Spleen (tissue), 11 donors: ENCODE measurements around the gene PTPN7. TPM values are rescaled to one million over a fixed set of nuclear protein-coding genes. Genes with fewer than 3 reads are reported as not detected.

Source experiments
- DNase-seq: peaks from one replicate; pipeline ENCODE4 v3.0.0-alpha.2; 2020
- H3K27ac ChIP-seq, 8 donors: fragments of 200-600 bp; sonication (generic) in 7 of 8; 1 replicate in 4 of 8; 2 replicates in 4 of 8; pipeline versions ENCODE4 v1.5.0 to v1.8.0; 2016 to 2021; ENCODE audit warnings: inconsistent platforms in 4 of 8, mild to moderate bottlenecking in 4 of 8, moderate library complexity in 1 of 8
- H3K27me3 ChIP-seq, 7 donors: fragments of 200-600 bp; sonication (generic) in 6 of 7; replicated peaks in 1 of 7; 1 replicate in 4 of 7; 2 replicates in 3 of 7; pipeline versions ENCODE4 v1.5.0 to v1.8.0; 2016 to 2021; ENCODE audit warnings: inconsistent platforms in 3 of 7, mild to moderate bottlenecking in 1 of 7
- H3K36me3 ChIP-seq, 6 donors: fragments of 200-600 bp; sonication (generic) in 5 of 6; 1 replicate in 4 of 6; 2 replicates in 2 of 6; pipeline versions ENCODE4 v1.5.0 to v1.8.0; 2016 to 2021; ENCODE audit warnings: inconsistent platforms in 2 of 6
- H3K4me1 ChIP-seq, 6 donors: fragments of 200-600 bp; sonication (generic) in 5 of 6; 1 replicate in 3 of 6; 2 replicates in 3 of 6; pipeline versions ENCODE4 v1.5.0 to v1.8.0; 2016 to 2021; ENCODE audit warnings: inconsistent platforms in 3 of 6
- H3K4me3 ChIP-seq, 8 donors: fragments of 200-600 bp; sonication (generic) in 7 of 8; 1 replicate in 4 of 8; 2 replicates in 4 of 8; pipeline versions ENCODE4 v1.5.0 to v1.8.0; 2016 to 2021; ENCODE audit warnings: inconsistent platforms in 4 of 8, mild to moderate bottlenecking in 4 of 8, moderate library complexity in 2 of 8
- H3K9me3 ChIP-seq, 8 donors: fragments of 200-600 bp; sonication (generic) in 7 of 8; 1 replicate in 4 of 8; 2 replicates in 4 of 8; pipeline versions ENCODE4 v1.5.0 to v1.8.0; 2016 to 2021; ENCODE audit warnings: inconsistent platforms in 4 of 8
- CTCF ChIP-seq, 11 experiments: fragments of 200-600 bp in 7 of 11; fragments of 450-650 bp in 4 of 11; sonication (generic) in 4 of 11; IDR thresholded peaks in 8 of 11; conservative IDR thresholded peaks in 3 of 11; 1 replicate in 7 of 11; 2 replicates in 4 of 11; pipeline versions ENCODE4 v1.4.0 to v1.8.0; 2016 to 2021; ENCODE audit warnings: antibody characterized with exemption in 11 of 11, inconsistent platforms in 4 of 11, mild to moderate bottlenecking in 1 of 11
- POLR2A ChIP-seq, 3 donors: fragments of 450-650 bp; IDR thresholded peaks; one replicate each; pipeline ENCODE4 v1.5.1; 2017; ENCODE audit warnings: antibody characterized with exemption in 3 of 3, mild to moderate bottlenecking in 1 of 3
- POLR2AphosphoS5 ChIP-seq, 3 donors: sonication (generic); formaldehyde crosslinking; IDR thresholded peaks; one replicate each; pipeline ENCODE4 v1.5.1; 2017; ENCODE audit warnings: antibody characterized with exemption in 3 of 3
- WGBS, 5 donors: extraction: QIAGEN DNeasy Blood & Tissue Kit in 3 of 5; methylation state at CpG; one replicate each; pipeline versions ENCODE4 v1.1.5 to v1.1.7; 2013 to 2018; 5-methylcytosine and 5-hydroxymethylcytosine counted together
- intact Hi-C: fragments of 100-400 bp; cut with DNase I; formaldehyde crosslinking; loops from one replicate; pipeline ENCODE4 v1.15.0; 2023; ENCODE audit warnings: low total_unique reads
- polyA plus RNA-seq, 3 donors: library from polyadenylated mRNA; stranded (reverse); fragments of 200-250 nt; gene quantifications; one replicate each; pipeline ENCODE4 v1.2.1, GENCODE V29; 2013
- total RNA-seq, 7 donors: library from RNA; depleted of rRNA in 3 of 7; stranded (reverse); fragments of >200 nt in 3 of 7; fragmentation: NEBNext Ultra II Directional in 4 of 7; extraction: Animal tissue kit (Norgen Biotek cat#: 25700) in 4 of 7; gene quantifications; one replicate each; pipeline versions ENCODE4 v1.1.0 to v1.2.1, GENCODE V29; 2016 to 2021
- donor health status: healthy with polysubstance abuse.
- donor health status: DM: no; HTN: no; CAD: no; lungs with moderate emphysema.
- donor health status: DM: no; HTN: no; CAD: no.
- donor health status: Bipolar disorder and iron deficiency.
- donor health status: healthy.
- donor health status: DM: no; HTN: no; CAD: no.
- donor health status: DM: yes; HTN: yes; CAD: no.

PTPN7 gene
- total and polyA plus RNA-seq, 10 donors, result 27.8 to 49.0 (median 40.3) TPM

- H3K9me3 ChIP-seq, result no peaks in the 10 kb centered on the region
- H3K36me3 ChIP-seq, result peaks cover 5 to 89% (median 70%) of the 10 kb centered on the region in 6 donors
- intact Hi-C loops, result loop anchor here (5.0 kb wide), 1 partner anchor 133 kb away; no protein-coding TSS in a partner anchor
- DNase-seq, result no peak
- 34 to 48% (median 45%) methylated on average over 15 of the region's 15 CpGs for WGBS, 5 donors
- TF ChIP-seq CTCF (IDR thresholded peaks at IDR 0.05 in 8 of 11, conservative IDR thresholded peaks at IDR 0.05 in 3 of 11) (peak; percentile 53 to 96 (median 87)), POLR2AphosphoS5 (IDR thresholded peaks at IDR 0.05) (peak in 2 of 3 donors; percentile 21 to 27), POLR2A (IDR thresholded peaks at IDR 0.05) (no peak)
- peak overlapping the region in 2 of 8 donors; percentile 17 to 26 for H3K27ac ChIP-seq
- H3K27me3 ChIP-seq, result no peaks in the 10 kb centered on the region
- no peak overlapping the region for H3K4me3 ChIP-seq
- peaks cover 0 to 87% (median 27%) of the 10 kb centered on the region in 6 donors for H3K4me1 ChIP-seq
Observed at GRCh38 chr1:202135221-202135721, 25.1 kb downstream of the PTPN7 start.

- H3K27ac ChIP-seq, result peak overlapping the region in 2 of 8 donors; percentile 17 to 26
- WGBS, 5 donors, result 91 to 97% (median 94%) methylated on average over 13 of the region's 13 CpGs
- H3K27me3 ChIP-seq, result no peaks in the 10 kb centered on the region
- TF ChIP-seq CTCF (IDR thresholded peaks at IDR 0.05 in 8 of 11, conservative IDR thresholded peaks at IDR 0.05 in 3 of 11) (no peak), POLR2A (IDR thresholded peaks at IDR 0.05) (no peak), POLR2AphosphoS5 (IDR thresholded peaks at IDR 0.05) (no peak)
- intact Hi-C loops, result loop anchor here (5.0 kb wide), 1 partner anchor 132 kb away; no protein-coding TSS in a partner anchor
- H3K4me1 ChIP-seq, result peaks cover 0 to 86% (median 26%) of the 10 kb centered on the region in 6 donors
- no peaks in the 10 kb centered on the region for H3K9me3 ChIP-seq
- no peak overlapping the region for H3K4me3 ChIP-seq
- DNase-seq, result no peak
- H3K36me3 ChIP-seq, result peaks cover 5 to 83% (median 70%) of the 10 kb centered on the region in 6 donors
Observed at GRCh38 chr1:202134645-202135172, 25.7 kb downstream of the PTPN7 start.

GRCh38 chr1:202133989-202134388 lies 26.4 kb downstream of the PTPN7 start:
- H3K36me3 ChIP-seq, result peaks cover 5 to 76% (median 69%) of the 10 kb centered on the region in 6 donors
- DNase-seq, result no peak
- no peaks in the 10 kb centered on the region for H3K9me3 ChIP-seq
- H3K4me3 ChIP-seq, result no peak overlapping the region
- peaks cover 0 to 79% (median 24%) of the 10 kb centered on the region in 6 donors for H3K4me1 ChIP-seq
- H3K27ac ChIP-seq, result peak overlapping the region in 2 of 8 donors; percentile 9 to 74
- WGBS, 5 donors, result 91 to 99% (median 94%) methylated on average over 5 of the region's 5 CpGs
- H3K27me3 ChIP-seq, result no peaks in the 10 kb centered on the region
- no peak for TF ChIP-seq POLR2AphosphoS5 (IDR thresholded peaks at IDR 0.05)
- TF ChIP-seq POLR2A (IDR thresholded peaks at IDR 0.05), result no peak
- no peak for TF ChIP-seq CTCF (IDR thresholded peaks at IDR 0.05 in 8 of 11, conservative IDR thresholded peaks at IDR 0.05 in 3 of 11)
- intact Hi-C loops, result no loop called here

GRCh38 chr1:202133496-202133895 lies 26.9 kb downstream of the PTPN7 start:
- intact Hi-C loops, result no loop called here
- no peak for DNase-seq
- peaks cover 0 to 74% (median 24%) of the 10 kb centered on the region in 6 donors for H3K4me1 ChIP-seq
- peaks cover 5 to 71% (median 66%) of the 10 kb centered on the region in 6 donors for H3K36me3 ChIP-seq
- H3K9me3 ChIP-seq, result no peaks in the 10 kb centered on the region
- H3K27me3 ChIP-seq, result no peaks in the 10 kb centered on the region
- peak overlapping the region in 4 of 8 donors; percentile 62 to 74 (median 69) for H3K27ac ChIP-seq
- H3K4me3 ChIP-seq, result no peak overlapping the region
- WGBS, 5 donors, result 66 to 83% (median 78%) methylated on average over 8 of the region's 8 CpGs
- TF ChIP-seq CTCF (IDR thresholded peaks at IDR 0.05 in 8 of 11, conservative IDR thresholded peaks at IDR 0.05 in 3 of 11) (no peak), POLR2A (IDR thresholded peaks at IDR 0.05) (no peak), POLR2AphosphoS5 (IDR thresholded peaks at IDR 0.05) (no peak)
